GM12874 (cell line): ENCODE data around the gene OSBP2.

Source experiments
- TF ChIP-seq, protein P1 (sequence below): IDR thresholded peaks from 2 replicates; pipeline ENCODE4 v1.5.1; 2011; ENCODE audit warnings: low read depth, mild to moderate bottlenecking, control low read depth, low read length, moderate library complexity; ENCODE audit not compliant: insufficient read depth

The OSBP2 gene

DNA sequence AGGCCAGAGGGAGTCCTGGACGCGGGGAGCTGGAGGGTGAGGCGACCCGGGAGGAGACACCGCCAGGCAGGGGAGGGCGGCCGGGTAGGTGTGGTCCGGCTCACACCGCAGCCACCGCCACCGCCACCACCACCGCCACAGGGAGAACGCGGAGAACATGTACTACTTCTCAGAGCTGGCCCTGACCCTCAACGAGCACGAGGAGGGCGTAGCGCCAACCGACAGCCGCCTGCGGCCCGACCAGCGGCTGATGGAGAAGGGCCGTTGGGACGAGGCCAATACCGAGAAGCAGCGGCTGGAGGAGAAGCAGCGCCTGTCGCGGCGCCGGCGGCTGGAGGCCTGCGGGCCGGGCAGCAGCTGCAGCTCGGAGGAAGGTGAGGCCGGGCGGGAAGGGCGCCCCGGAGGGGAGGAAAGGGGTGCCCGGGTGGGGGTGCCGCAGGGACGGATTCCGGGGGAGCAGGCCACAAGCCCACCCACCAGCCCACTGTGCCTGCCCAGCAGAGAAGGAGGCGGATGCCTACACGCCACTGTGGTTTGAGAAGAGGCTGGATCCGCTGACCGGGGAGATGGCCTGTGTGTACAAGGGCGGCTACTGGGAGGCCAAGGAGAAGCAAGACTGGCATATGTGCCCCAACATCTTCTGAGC is 211.1 kb downstream of the OSBP2 start:
- TF ChIP-seq, protein P1, sequence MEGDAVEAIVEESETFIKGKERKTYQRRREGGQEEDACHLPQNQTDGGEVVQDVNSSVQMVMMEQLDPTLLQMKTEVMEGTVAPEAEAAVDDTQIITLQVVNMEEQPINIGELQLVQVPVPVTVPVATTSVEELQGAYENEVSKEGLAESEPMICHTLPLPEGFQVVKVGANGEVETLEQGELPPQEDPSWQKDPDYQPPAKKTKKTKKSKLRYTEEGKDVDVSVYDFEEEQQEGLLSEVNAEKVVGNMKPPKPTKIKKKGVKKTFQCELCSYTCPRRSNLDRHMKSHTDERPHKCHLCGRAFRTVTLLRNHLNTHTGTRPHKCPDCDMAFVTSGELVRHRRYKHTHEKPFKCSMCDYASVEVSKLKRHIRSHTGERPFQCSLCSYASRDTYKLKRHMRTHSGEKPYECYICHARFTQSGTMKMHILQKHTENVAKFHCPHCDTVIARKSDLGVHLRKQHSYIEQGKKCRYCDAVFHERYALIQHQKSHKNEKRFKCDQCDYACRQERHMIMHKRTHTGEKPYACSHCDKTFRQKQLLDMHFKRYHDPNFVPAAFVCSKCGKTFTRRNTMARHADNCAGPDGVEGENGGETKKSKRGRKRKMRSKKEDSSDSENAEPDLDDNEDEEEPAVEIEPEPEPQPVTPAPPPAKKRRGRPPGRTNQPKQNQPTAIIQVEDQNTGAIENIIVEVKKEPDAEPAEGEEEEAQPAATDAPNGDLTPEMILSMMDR: no peak

- TF ChIP-seq, protein P1: no peak
Observed at GRCh38 chr22:30906411-30906810, 211.7 kb downstream of the OSBP2 start.

DNA sequence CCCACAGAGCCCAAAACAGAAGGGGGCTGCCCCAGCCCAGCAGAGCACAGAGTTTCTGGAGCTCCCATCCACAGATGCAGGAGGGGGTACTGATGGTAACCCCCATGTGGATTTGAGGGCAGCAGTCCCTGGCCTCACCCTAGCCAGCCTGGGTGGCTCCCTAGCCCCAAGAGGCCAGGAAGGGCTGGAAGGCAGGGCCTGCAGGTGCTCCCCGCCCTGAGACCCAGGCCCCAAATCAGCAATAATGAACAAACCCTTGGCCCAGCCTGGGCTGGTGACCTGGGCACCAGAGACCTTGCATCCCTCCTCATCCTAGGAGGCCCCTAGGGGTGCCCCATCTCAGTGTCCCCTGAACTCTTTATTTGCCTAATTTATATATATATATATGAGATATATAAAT is 212.3 kb downstream of the OSBP2 start:
- TF ChIP-seq, protein P1: no peak

DNA sequence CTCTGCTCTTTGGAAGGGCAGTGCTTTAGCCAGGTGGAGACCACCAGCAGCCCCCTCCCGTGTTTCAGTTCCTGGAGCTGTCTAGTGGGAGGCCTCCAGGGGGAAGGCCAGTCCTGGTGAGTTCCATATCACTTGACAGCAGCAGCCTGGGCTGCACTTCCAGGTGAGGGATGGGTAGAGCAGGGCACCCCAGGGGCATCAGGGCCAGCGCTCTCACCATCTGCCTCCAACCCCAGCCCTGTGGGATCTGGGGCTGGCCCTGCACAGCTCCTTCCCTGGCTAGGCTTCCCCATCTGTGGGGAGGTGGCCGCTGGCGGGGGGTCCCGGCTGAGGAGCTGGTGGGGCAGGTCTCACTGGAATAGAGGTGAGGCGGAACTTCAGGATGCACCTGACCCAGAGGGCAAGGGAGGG is 213.4 kb downstream of the OSBP2 start:
- TF ChIP-seq, protein P1: no peak

DNA sequence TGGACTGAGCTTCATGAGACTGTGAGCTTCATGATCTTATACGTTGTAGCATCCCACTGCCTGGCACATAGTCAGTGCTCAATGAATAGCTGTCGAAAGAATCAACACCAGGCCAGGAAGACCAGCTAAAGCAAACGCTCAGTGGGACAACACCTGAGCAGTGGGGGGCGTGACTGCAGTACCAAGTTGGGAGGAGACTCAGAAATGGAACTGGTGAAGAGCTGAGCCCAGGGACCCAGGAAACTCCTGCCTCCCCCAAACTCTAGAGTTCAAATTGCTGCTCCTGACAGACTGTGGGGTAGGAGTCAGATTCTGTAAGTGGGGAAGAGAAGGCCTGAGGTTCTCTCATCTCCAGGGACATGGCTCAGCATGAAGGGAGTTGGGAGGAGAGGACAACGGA is 214.6 kb downstream of the OSBP2 start:
- TF ChIP-seq, protein P1: no peak

- TF ChIP-seq, protein P1: no peak
Observed at GRCh38 chr22:30910358-30910757, 215.7 kb downstream of the OSBP2 start.

DNA sequence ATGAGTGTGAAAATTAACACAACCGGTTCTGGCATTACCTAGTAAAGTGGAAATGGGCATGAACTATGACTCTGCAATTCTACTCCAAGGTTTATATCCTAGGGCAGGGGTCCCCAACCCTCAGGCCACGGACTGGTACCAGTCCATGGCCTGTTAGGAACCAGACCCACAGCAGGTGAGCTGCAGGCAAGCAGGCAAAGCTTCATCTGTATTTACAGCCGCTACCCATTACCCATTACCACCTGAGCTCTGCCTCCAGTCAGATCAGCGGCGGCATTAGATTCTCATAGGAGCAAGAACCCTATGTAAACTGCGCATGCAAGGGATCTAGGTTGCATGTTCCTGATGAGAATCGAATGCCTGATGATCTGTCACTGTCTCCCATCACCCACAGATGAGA is 224.1 kb downstream of the OSBP2 start:
- TF ChIP-seq, protein P1: no peak

- TF ChIP-seq, protein P1: no peak
Observed at GRCh38 chr22:30919973-30920372, 225.3 kb downstream of the OSBP2 start.
